ENCODE measurements around the gene JAM2.

JAM2 gene

GRCh38 chr21:25608044-25608737, 30.9 kb upstream of the JAM2 start:
- Histone ChIP-seq H3K4me2 (peak overlapping the region; percentile 77), H3K27ac (no peak overlapping the region; the same call in 1 of the 2 replicates), H3K4me3 (IDR thresholded peaks at IDR 0.05; ENCODE audit: insufficient read depth, low read depth, low read length) (no peak overlapping the region), H4K20me1 (ENCODE audit: insufficient read depth) (no peaks in the 10 kb centered on the region), H3K79me2 (ENCODE audit: insufficient read depth, low read depth) (peaks cover 14% of the 10 kb centered on the region), H3K36me3 (ENCODE audit: insufficient read depth) (no peaks in the 10 kb centered on the region), H3K9ac (peak overlapping the region; percentile 40; the same call in 1 of the 2 replicates), H3K4me1 (ENCODE audit: low read depth, poor library complexity, severe bottlenecking) (peaks cover 8% of the 10 kb centered on the region), H2AFZ (ENCODE audit: low read depth) (peak overlapping the region; percentile 97), H3K27me3 (ENCODE audit: insufficient read depth, low read depth) (no peaks in the 10 kb centered on the region)
- TF ChIP-seq CTCF (conservative IDR thresholded peaks at IDR 0.05; ENCODE audit: low read depth, low read length): peak; percentile 95

- Histone ChIP-seq H3K4me2 (no peak overlapping the region), H3K36me3 (ENCODE audit: insufficient read depth) (no peaks in the 10 kb centered on the region), H3K27ac (no peak overlapping the region), H3K27me3 (ENCODE audit: insufficient read depth, low read depth) (no peaks in the 10 kb centered on the region), H3K79me2 (ENCODE audit: insufficient read depth, low read depth) (no peaks in the 10 kb centered on the region), H3K9ac (no peak overlapping the region), H3K4me1 (ENCODE audit: low read depth, poor library complexity, severe bottlenecking) (no peaks in the 10 kb centered on the region), H3K4me3 (IDR thresholded peaks at IDR 0.05; ENCODE audit: insufficient read depth, low read depth, low read length) (no peak overlapping the region), H2AFZ (ENCODE audit: low read depth) (no peak overlapping the region), H4K20me1 (ENCODE audit: insufficient read depth) (no peaks in the 10 kb centered on the region)
- TF ChIP-seq CTCF (conservative IDR thresholded peaks at IDR 0.05; ENCODE audit: low read depth, low read length): no peak
These were observed 24.6 kb upstream of the JAM2 start for GRCh38 chr21:25614441-25614840.

- no peak overlapping the region for H3K9ac ChIP-seq
These were observed 23.2 kb upstream of the JAM2 start for GRCh38 chr21:25615880-25616279.

DNA sequence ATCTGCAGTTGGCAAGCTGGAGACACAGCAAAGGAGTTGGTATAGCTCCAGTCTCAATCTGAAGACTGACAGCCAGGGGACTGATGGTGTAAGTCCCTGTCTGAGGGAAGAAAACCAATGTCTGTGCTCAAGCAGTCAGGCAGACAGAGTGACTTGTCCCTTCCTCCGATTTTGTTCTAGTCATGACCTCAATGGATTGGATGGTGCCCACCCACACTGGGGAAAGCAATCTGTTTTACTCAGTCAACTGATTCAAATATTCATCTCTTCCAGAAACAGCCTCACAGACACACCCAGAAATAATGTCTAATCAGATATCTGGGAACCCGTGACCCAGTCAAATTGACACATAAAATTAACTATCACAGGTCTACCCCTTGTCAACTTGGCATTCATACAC, 19.9 kb upstream of the JAM2 start:
- no peak for TF ChIP-seq CTCF (conservative IDR thresholded peaks at IDR 0.05; ENCODE audit: low read depth, low read length)
- H3K27ac ChIP-seq: no peak overlapping the region
- H3K4me2 ChIP-seq: no peak overlapping the region

More at GRCh38 chr21:25615880-25616279, 23.2 kb upstream of the JAM2 start:
- H3K27me3 ChIP-seq (ENCODE audit: insufficient read depth, low read depth): no peaks in the 10 kb centered on the region
- no peak overlapping the region for H3K4me3 ChIP-seq (IDR thresholded peaks at IDR 0.05; ENCODE audit: insufficient read depth, low read depth, low read length)
- H2AFZ ChIP-seq (ENCODE audit: low read depth): no peak overlapping the region
- H3K4me2 ChIP-seq: no peak overlapping the region
- H3K36me3 ChIP-seq (ENCODE audit: insufficient read depth): no peaks in the 10 kb centered on the region
- H3K4me1 ChIP-seq (ENCODE audit: low read depth, poor library complexity, severe bottlenecking): no peaks in the 10 kb centered on the region
- no peak overlapping the region for H3K27ac ChIP-seq
- TF ChIP-seq CTCF (conservative IDR thresholded peaks at IDR 0.05; ENCODE audit: low read depth, low read length): no peak
- H3K79me2 ChIP-seq (ENCODE audit: insufficient read depth, low read depth): no peaks in the 10 kb centered on the region
- H4K20me1 ChIP-seq (ENCODE audit: insufficient read depth): no peaks in the 10 kb centered on the region

More for the DNA sequence above, 19.9 kb upstream of the JAM2 start:
- no peak overlapping the region for H3K9ac ChIP-seq
- H4K20me1 ChIP-seq (ENCODE audit: insufficient read depth): no peaks in the 10 kb centered on the region
- no peaks in the 10 kb centered on the region for H3K4me1 ChIP-seq (ENCODE audit: low read depth, poor library complexity, severe bottlenecking)
- no peaks in the 10 kb centered on the region for H3K79me2 ChIP-seq (ENCODE audit: insufficient read depth, low read depth)
- H3K27me3 ChIP-seq (ENCODE audit: insufficient read depth, low read depth): no peaks in the 10 kb centered on the region
- no peaks in the 10 kb centered on the region for H3K36me3 ChIP-seq (ENCODE audit: insufficient read depth)
- H3K4me3 ChIP-seq (IDR thresholded peaks at IDR 0.05; ENCODE audit: insufficient read depth, low read depth, low read length): no peak overlapping the region
- H2AFZ ChIP-seq (ENCODE audit: low read depth): no peak overlapping the region
